Tongue (tissue), 2 donors: Measurements from ENCODE around the gene NXPH2. TPM values are rescaled to one million over a fixed set of nuclear protein-coding genes. Genes with fewer than 3 reads are reported as not detected.

Experiments used
- DNase-seq: peaks from one replicate; pipeline ENCODE4 v3.0.0-alpha.2; 2015
- total RNA-seq: library from RNA; depleted of rRNA; stranded (reverse); fragments of >200 nt; gene quantifications from one replicate; pipeline ENCODE4 v1.2.3, GENCODE V29; 2014

NXPH2 gene
- total RNA-seq = 15.7 TPM

- DNase-seq = peak; percentile 63
These were observed at the start of gene NXPH2 for GRCh38 chr2:138779781-138780445. TSS of gene NXPH2 (minus strand) at chr2:138780390. CDS start at chr2:138780241, 149 bp downstream.

- peak; percentile 51 for DNase-seq
These were observed 49.2 kb upstream of the NXPH2 start for GRCh38 chr2:138829326-138829919.

- peak; percentile 80 for DNase-seq
These were observed 47.4 kb upstream of the NXPH2 start for GRCh38 chr2:138827426-138828054.

GRCh38 chr2:138823666-138824065 is 43.5 kb upstream of the NXPH2 start:
- DNase-seq = no peak

GRCh38 chr2:138819964-138820363 is 39.8 kb upstream of the NXPH2 start:
- no peak for DNase-seq

GRCh38 chr2:138818556-138818955 is 38.4 kb upstream of the NXPH2 start:
- DNase-seq = peak; percentile 13

- DNase-seq = no peak
These were observed 34.1 kb upstream of the NXPH2 start for GRCh38 chr2:138814123-138814898.

GRCh38 chr2:138811431-138811830 is 31.2 kb upstream of the NXPH2 start:
- no peak for DNase-seq

- no peak for DNase-seq
These were observed 14.5 kb upstream of the NXPH2 start for GRCh38 chr2:138794724-138795123.

GRCh38 chr2:138787053-138787666 is 7.0 kb upstream of the NXPH2 start:
- peak; percentile 76 for DNase-seq

- no peak for DNase-seq
These were observed 2.2 kb upstream of the NXPH2 start for GRCh38 chr2:138782383-138782782.

- DNase-seq = no peak
These were observed 718 bp upstream of the NXPH2 start for GRCh38 chr2:138780908-138781307.

GRCh38 chr2:138780446-138780880 is 273 bp upstream of the NXPH2 start:
- DNase-seq = peak; percentile 54

GRCh38 chr2:138779406-138779780 is 797 bp downstream of the NXPH2 start:
- DNase-seq = peak; percentile 63

GRCh38 chr2:138777996-138778395 is 2.2 kb downstream of the NXPH2 start:
- peak; percentile 45 for DNase-seq

GRCh38 chr2:138775736-138776135 is 4.5 kb downstream of the NXPH2 start:
- no peak for DNase-seq

- no peak for DNase-seq
These were observed 8.7 kb downstream of the NXPH2 start for GRCh38 chr2:138771534-138771933.

- no peak for DNase-seq
These were observed 13.1 kb downstream of the NXPH2 start for GRCh38 chr2:138767101-138767500.

- no peak for DNase-seq
These were observed 13.7 kb downstream of the NXPH2 start for GRCh38 chr2:138766464-138766863.

GRCh38 chr2:138763971-138764370 is 16.2 kb downstream of the NXPH2 start:
- DNase-seq = no peak

GRCh38 chr2:138762533-138762932 is 17.7 kb downstream of the NXPH2 start:
- no peak for DNase-seq

- DNase-seq = peak; percentile 54
These were observed 19.5 kb downstream of the NXPH2 start for GRCh38 chr2:138760676-138761075.
